H9 (cell line): ENCODE results near the gene KDSR. TPM values are rescaled to one million over a fixed set of nuclear protein-coding genes. Genes with fewer than 3 reads are reported as not detected.

ENCODE experiments used
- DNase-seq: peaks from one replicate; pipeline ENCODE4 v3.0.0-alpha.2; 2017
- H2AFZ ChIP-seq: one replicate; pipeline ENCODE4 v1.6.1; 2013; ENCODE audit warnings: mild to moderate bottlenecking, low read length, control low read depth, moderate library complexity
- H2AK5ac ChIP-seq: 2 replicates; pipeline ENCODE4 v1.6.1; 2013; ENCODE audit warnings: low read length, control low read depth, mixed read lengths; ENCODE audit not compliant: insufficient read length
- H2BK120ac ChIP-seq: one replicate; pipeline ENCODE4 v1.6.1; 2013; ENCODE audit warnings: low read depth, mild to moderate bottlenecking, low read length, control low read depth, inconsistent platforms; ENCODE audit not compliant: poor library complexity, severe bottlenecking
- H2BK12ac ChIP-seq: 2 replicates; pipeline ENCODE4 v1.6.1; 2013; ENCODE audit warnings: low read length, control low read depth, mixed read lengths, low read depth; ENCODE audit not compliant: insufficient read length
- H2BK15ac ChIP-seq: 2 replicates; pipeline ENCODE4 v1.6.1; 2013; ENCODE audit warnings: low read depth, low read length, control low read depth
- H2BK20ac ChIP-seq: one replicate; pipeline ENCODE4 v1.6.1; 2013; ENCODE audit warnings: low read depth, mild to moderate bottlenecking, low read length, control low read depth, inconsistent platforms; ENCODE audit not compliant: poor library complexity, severe bottlenecking
- H2BK5ac ChIP-seq: 2 replicates; pipeline ENCODE4 v1.6.1; 2013; ENCODE audit warnings: low read length, control low read depth, mixed read lengths; ENCODE audit not compliant: insufficient read length
- H3K14ac ChIP-seq: 2 replicates; pipeline ENCODE4 v1.6.1; 2013; ENCODE audit warnings: low read length, control low read depth; ENCODE audit not compliant: insufficient read depth
- H3K18ac ChIP-seq: 2 replicates; pipeline ENCODE4 v1.6.1; 2013; ENCODE audit warnings: low read depth, mild to moderate bottlenecking, mixed read lengths, low read length, control low read depth; ENCODE audit not compliant: insufficient read length
- H3K23ac ChIP-seq: 2 replicates; pipeline ENCODE4 v1.6.1; 2013; ENCODE audit warnings: low read length, control low read depth, mixed read lengths, low read depth; ENCODE audit not compliant: insufficient read length
- H3K23me2 ChIP-seq: 2 replicates; pipeline ENCODE4 v1.6.1; 2013; ENCODE audit warnings: low read depth, mild to moderate bottlenecking, mixed read lengths, low read length, control low read depth; ENCODE audit not compliant: insufficient read length, poor library complexity, severe bottlenecking
- H3K27ac ChIP-seq: 2 replicates; pipeline ENCODE4 v1.5.1; 2013; ENCODE audit warnings: low read length, control low read depth, mixed read lengths, low read depth; ENCODE audit not compliant: insufficient read length
- H3K27me3 ChIP-seq: 2 replicates; pipeline ENCODE4 v1.6.1; 2013; ENCODE audit warnings: low read length, control low read depth, inconsistent platforms; ENCODE audit not compliant: insufficient read depth
- H3K4ac ChIP-seq: 2 replicates; pipeline ENCODE4 v1.6.1; 2013; ENCODE audit warnings: low read depth, mild to moderate bottlenecking, control low read depth, inconsistent platforms, low read length, moderate library complexity
- H3K4me1 ChIP-seq: 2 replicates; pipeline ENCODE4 v1.6.1; 2013; ENCODE audit warnings: low read length, control low read depth, inconsistent platforms; ENCODE audit not compliant: insufficient read depth
- H3K4me2 ChIP-seq: 2 replicates; pipeline ENCODE4 v1.6.1; 2013; ENCODE audit warnings: low read length, control low read depth, mixed read lengths; ENCODE audit not compliant: insufficient read length, insufficient read depth
- H3K56ac ChIP-seq: 2 replicates; pipeline ENCODE4 v1.6.1; 2013; ENCODE audit warnings: low read depth, mild to moderate bottlenecking, mixed read lengths, low read length, control low read depth; ENCODE audit not compliant: insufficient read length
- H3K79me1 ChIP-seq: 2 replicates; pipeline ENCODE4 v1.6.1; 2013; ENCODE audit warnings: low read depth, mild to moderate bottlenecking, moderate library complexity, low read length, control low read depth, inconsistent platforms; ENCODE audit not compliant: insufficient read depth, poor library complexity, severe bottlenecking
- H3K79me2 ChIP-seq: 2 replicates; pipeline ENCODE4 v1.6.1; 2013; ENCODE audit warnings: low read length, control low read depth, inconsistent platforms; ENCODE audit not compliant: insufficient read depth
- H3K9ac ChIP-seq: 2 replicates; pipeline ENCODE4 v1.6.1; 2013; ENCODE audit warnings: low read length, control low read depth, mixed read lengths; ENCODE audit not compliant: insufficient read length; ENCODE audit errors: extremely low read depth
- H3K9me3 ChIP-seq: one replicate; pipeline ENCODE4 v1.6.1; 2013; ENCODE audit warnings: low read depth, low read length, inconsistent platforms; ENCODE audit not compliant: control insufficient read depth
- H3T11ph ChIP-seq: one replicate; pipeline ENCODE4 v1.6.1; 2013; ENCODE audit warnings: mild to moderate bottlenecking, low read length, control low read depth, inconsistent platforms
- H4K20me1 ChIP-seq: one replicate; pipeline ENCODE4 v1.6.1; 2013; ENCODE audit not compliant: control insufficient read depth, insufficient read length, insufficient read depth
- H4K5ac ChIP-seq: 2 replicates; pipeline ENCODE4 v1.6.1; 2013; ENCODE audit warnings: low read depth, mild to moderate bottlenecking, mixed read lengths, low read length, control low read depth; ENCODE audit not compliant: insufficient read length
- H4K8ac ChIP-seq: replicated peaks from 2 replicates; pipeline ENCODE4 v1.6.1; 2013; ENCODE audit warnings: low read length, control low read depth, mixed read lengths, low read depth; ENCODE audit not compliant: insufficient read length
- H4K91ac ChIP-seq: 2 replicates; pipeline ENCODE4 v1.6.1; 2013; ENCODE audit warnings: low read depth, mild to moderate bottlenecking, moderate library complexity, mixed read lengths, low read length, control low read depth; ENCODE audit not compliant: insufficient read length
- H3K27ac Mint-ChIP-seq, 3 experiments: 2 replicates in 2 of 3; 3 replicates in 1 of 3; pipeline ENCODE4 v1.8.0; 2020 to 2021; ENCODE audit warnings: mixed read lengths in 3 of 3, mild to moderate bottlenecking in 1 of 3, moderate library complexity in 1 of 3
- H3K27me3 Mint-ChIP-seq: 2 replicates; pipeline ENCODE4 v1.8.0; 2021; ENCODE audit warnings: low read depth, mild to moderate bottlenecking, moderate library complexity, mixed read lengths
- H3K36me3 Mint-ChIP-seq, 3 experiments: 2 replicates in 2 of 3; 3 replicates in 1 of 3; pipeline ENCODE4 v1.8.0; 2020 to 2021; ENCODE audit warnings: low read depth in 3 of 3, mixed read lengths in 3 of 3; ENCODE audit not compliant: insufficient read depth in 1 of 3
- H3K4me1 Mint-ChIP-seq, 2 experiments: 2 replicates each; pipeline ENCODE4 v1.8.0; 2020; ENCODE audit warnings: mixed read lengths in 2 of 2
- H3K4me3 Mint-ChIP-seq, 2 experiments: 2 replicates in 1 of 2; 3 replicates in 1 of 2; pipeline ENCODE4 v1.8.0; 2020 to 2021; ENCODE audit warnings: mild to moderate bottlenecking in 2 of 2, mixed read lengths in 2 of 2, moderate library complexity in 1 of 2
- H3K9me3 Mint-ChIP-seq, 2 experiments: 2 replicates in 1 of 2; 3 replicates in 1 of 2; pipeline ENCODE4 v1.8.0; 2020; ENCODE audit warnings: mild to moderate bottlenecking in 2 of 2, mixed read lengths in 2 of 2, moderate library complexity in 1 of 2
- WGBS: extraction: QIAGEN DNeasy Blood & Tissue Kit; methylation state at CpG from one replicate; pipeline ENCODE4 v1.1.7; 2013; ENCODE audit warnings: missing lambda C conversion rate, low lambda C conversion rate, mixed read lengths; ENCODE audit not compliant: insufficient read length; ENCODE audit errors: extremely low coverage; 5-methylcytosine and 5-hydroxymethylcytosine counted together
- total RNA-seq: library from RNA; stranded (reverse); gene quantifications from 2 replicates; pipeline ENCODE4 v1.2.1, GENCODE V29; 2021
- TF ChIP-seq, protein P1 (sequence below): fragments of 200-600 bp; sonication (generic); conservative IDR thresholded peaks from 3 replicates; pipeline ENCODE4 v1.8.0; 2021; ENCODE audit warnings: antibody characterized with exemption, mild to moderate bottlenecking

Gene KDSR
- total RNA-seq, 1 experiment from 2014 or later, result 58.5 TPM

DNA sequence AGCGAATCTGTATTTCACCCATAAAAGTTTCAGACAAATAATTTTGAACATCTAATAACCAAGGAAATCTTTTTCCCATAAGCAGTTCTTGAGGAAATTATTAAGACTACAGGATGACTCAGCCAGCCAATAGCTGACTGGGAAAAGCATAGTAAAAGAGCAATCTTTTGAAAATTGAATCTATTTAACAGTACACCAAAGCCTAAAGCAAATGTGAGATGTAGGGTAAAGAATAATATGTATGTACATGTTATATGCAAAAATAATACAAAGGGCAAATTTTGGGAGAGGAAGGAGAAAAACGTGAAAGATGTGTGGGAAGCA is 12.6 kb upstream of the KDSR start:
- Histone ChIP-seq H3K56ac (no peak overlapping the region), H3K27ac (no peak overlapping the region), H2AFZ (no peak overlapping the region), H4K5ac (no peak overlapping the region), H2BK120ac (no peak overlapping the region), H3K79me1 (no peaks in the 10 kb centered on the region), H2BK15ac (no peak overlapping the region), H3T11ph (no peak overlapping the region), H3K4me1 (no peaks in the 10 kb centered on the region), H2AK5ac (no peak overlapping the region), H3K14ac (no peak overlapping the region), H3K4me2 (no peak overlapping the region), H3K23me2 (no peaks in the 10 kb centered on the region), H2BK20ac (no peak overlapping the region), H3K9me3 (no peaks in the 10 kb centered on the region), H4K20me1 (no peaks in the 10 kb centered on the region), H3K9ac (no peak overlapping the region), H4K91ac (no peak overlapping the region), H2BK5ac (no peak overlapping the region), H3K79me2 (no peaks in the 10 kb centered on the region), H3K4ac (no peak overlapping the region), H3K23ac (no peak overlapping the region), H2BK12ac (no peak overlapping the region), H4K8ac (no peak overlapping the region), H3K18ac (no peak overlapping the region), H3K27me3 (no peaks in the 10 kb centered on the region)
- H3K36me3 Mint-ChIP-seq, result peaks cover 0 to 6% (median 5%) of the 10 kb centered on the region in 3 experiments; a peak in 1 of 7 replicates
- H3K4me3 Mint-ChIP-seq, result no peak overlapping the region
- no CpG with 5 or more reads among the region's 2 CpGs for WGBS
- H3K27ac Mint-ChIP-seq, result no peak overlapping the region
- no peak for DNase-seq
- TF ChIP-seq, protein P1, sequence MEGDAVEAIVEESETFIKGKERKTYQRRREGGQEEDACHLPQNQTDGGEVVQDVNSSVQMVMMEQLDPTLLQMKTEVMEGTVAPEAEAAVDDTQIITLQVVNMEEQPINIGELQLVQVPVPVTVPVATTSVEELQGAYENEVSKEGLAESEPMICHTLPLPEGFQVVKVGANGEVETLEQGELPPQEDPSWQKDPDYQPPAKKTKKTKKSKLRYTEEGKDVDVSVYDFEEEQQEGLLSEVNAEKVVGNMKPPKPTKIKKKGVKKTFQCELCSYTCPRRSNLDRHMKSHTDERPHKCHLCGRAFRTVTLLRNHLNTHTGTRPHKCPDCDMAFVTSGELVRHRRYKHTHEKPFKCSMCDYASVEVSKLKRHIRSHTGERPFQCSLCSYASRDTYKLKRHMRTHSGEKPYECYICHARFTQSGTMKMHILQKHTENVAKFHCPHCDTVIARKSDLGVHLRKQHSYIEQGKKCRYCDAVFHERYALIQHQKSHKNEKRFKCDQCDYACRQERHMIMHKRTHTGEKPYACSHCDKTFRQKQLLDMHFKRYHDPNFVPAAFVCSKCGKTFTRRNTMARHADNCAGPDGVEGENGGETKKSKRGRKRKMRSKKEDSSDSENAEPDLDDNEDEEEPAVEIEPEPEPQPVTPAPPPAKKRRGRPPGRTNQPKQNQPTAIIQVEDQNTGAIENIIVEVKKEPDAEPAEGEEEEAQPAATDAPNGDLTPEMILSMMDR, result no peak
- H3K27me3 Mint-ChIP-seq, result no peaks in the 10 kb centered on the region; the same call in 1 of the 2 replicates
- no peaks in the 10 kb centered on the region for H3K4me1 Mint-ChIP-seq
- H3K9me3 Mint-ChIP-seq, result peaks cover 6 to 8% of the 10 kb centered on the region in 2 experiments
